ENCODE results near the gene ANGPT4.

Gene ANGPT4

GRCh38 chr20:824490-824889 lies 91.6 kb downstream of the ANGPT4 start:
- no peak for DNase-seq (ENCODE audit: low read depth)

DNA sequence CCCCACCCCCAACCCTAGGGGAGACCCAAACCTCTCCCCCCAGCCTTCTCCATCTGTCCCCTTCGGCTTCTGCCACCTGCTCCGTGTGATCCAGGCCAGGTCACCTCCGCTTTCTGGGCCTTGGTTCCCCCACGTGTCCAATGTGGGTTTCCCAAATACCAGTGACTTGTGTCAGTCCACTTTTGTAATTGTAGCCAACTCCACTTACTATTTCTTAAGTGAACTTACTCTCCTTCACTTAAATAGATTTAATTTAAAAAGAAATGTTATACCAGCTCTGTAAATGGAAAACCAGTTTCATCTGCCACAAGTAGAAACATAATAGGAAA lies 92.6 kb downstream of the ANGPT4 start:
- no peak for DNase-seq (ENCODE audit: low read depth)

GRCh38 chr20:822651-823573 lies 93.2 kb downstream of the ANGPT4 start:
- no peak for DNase-seq (ENCODE audit: low read depth)

GRCh38 chr20:821731-822065 lies 94.4 kb downstream of the ANGPT4 start:
- no peak for DNase-seq (ENCODE audit: low read depth)

- no peak for DNase-seq (ENCODE audit: low read depth)
These were observed 94.9 kb downstream of the ANGPT4 start for GRCh38 chr20:821046-821730.

DNA sequence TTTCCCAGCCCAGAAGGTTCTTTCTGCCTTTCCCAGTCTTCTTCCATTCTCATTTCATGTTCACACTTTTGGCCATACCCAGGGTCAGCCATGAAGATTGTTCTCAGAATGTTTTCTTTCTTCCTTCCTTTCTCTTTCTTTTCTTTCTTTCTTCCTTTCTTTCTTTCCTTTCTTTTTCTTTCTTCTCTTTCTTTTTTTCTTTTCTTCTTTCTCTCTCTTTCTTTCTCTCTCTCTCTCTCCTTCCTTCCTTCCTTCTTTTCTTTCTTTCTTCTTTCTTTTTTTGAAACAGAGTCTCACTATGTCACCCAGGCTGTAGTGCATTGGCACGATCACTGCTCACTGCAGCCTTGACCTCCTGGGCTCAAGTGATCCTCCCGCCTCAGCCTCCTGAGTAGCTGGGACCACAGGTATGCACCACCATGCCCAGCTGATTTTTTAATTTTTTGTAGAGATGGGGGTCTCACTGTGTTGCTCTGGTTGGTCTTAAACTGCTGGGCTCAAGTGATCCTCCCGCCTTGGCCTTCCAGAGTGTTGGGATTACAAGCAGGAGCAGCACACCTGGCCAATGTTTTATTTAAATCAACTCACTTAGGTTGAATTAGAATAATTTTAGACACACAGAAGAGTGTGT lies 95.7 kb downstream of the ANGPT4 start:
- no peak for DNase-seq (ENCODE audit: low read depth)

Measured in activated T-cell treated with anti-CD3 and anti-CD28 coated beads for 1 hour (primary cell).